ENCODE results near the gene CLSTN1. TPM values are rescaled to one million over a fixed set of nuclear protein-coding genes. Genes with fewer than 3 reads are reported as not detected.
A peak's percentile ranks its signal among the peaks of the same experiment; 100 is the strongest.

The CLSTN1 gene
- total and polyA plus RNA-seq, 2 of the 8 experiments (the other 6 are each of a cell fraction or from before 2014, with no cell fraction given), result 34.2 to 97.4 TPM

DNA sequence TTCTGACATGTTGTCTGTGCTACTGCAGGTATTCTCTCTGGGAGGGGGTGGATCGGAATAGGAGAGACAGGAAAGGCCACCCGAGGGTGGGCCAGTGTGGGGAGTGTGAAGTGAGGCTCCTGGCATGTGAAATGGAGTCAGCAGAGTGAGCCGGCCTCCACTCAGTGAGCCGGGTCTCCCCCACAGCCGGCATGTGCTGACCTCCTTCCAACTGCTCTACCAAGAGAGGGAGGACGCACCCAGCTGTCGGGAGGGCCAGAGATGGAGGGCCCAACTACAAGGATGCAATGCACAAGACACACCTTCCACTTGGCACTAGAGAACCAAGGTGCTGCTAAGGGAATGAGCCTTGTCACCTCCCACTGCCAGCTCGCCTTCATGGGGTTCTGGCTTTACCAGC, 28.2 kb upstream of the CLSTN1 start:
- H3K18ac ChIP-seq (ENCODE audit: extremely low read depth, low read length), result no peak overlapping the region; the same call in none of the 2 replicates
- H2BK15ac ChIP-seq (ENCODE audit: low read length), result no peak overlapping the region

More for the DNA sequence above, 28.2 kb upstream of the CLSTN1 start:
- no peak overlapping the region for H4K8ac ChIP-seq (ENCODE audit: extremely low read depth, insufficient read depth, low read length)
- POLR2A ChIA-PET (ENCODE audit: partially characterized antibody), result no interaction called here
- no peak overlapping the region for H3K56ac ChIP-seq (replicated peaks; ENCODE audit: insufficient read length, low read depth, low read length)
- no peak overlapping the region for H3K4me2 ChIP-seq (ENCODE audit: insufficient read depth in 1 of 2, low read depth in 2 of 2, low read length in 2 of 2)
- CTCF ChIA-PET (ENCODE audit: partially characterized antibody), result interaction anchor here (0.6 to 8.0 kb wide), 4 partner anchors 10 to 120 kb away, joined by 3 to 63 read pairs (median 16); no protein-coding TSS in a partner anchor
- H3K23me2 ChIP-seq (ENCODE audit: low read depth, low read length), result no peaks in the 10 kb centered on the region
- peaks cover 3 to 12% (median 8%) of the 10 kb centered on the region in 4 experiments for H3K4me1 ChIP-seq (replicated peaks in 1 of 4; ENCODE audit: control insufficient read depth in 3 of 4, insufficient read depth in 4 of 4, low read length in 3 of 4)
- H2BK12ac ChIP-seq (ENCODE audit: low read depth, low read length), result no peak overlapping the region
- no peak overlapping the region for H4K91ac ChIP-seq (replicated peaks; ENCODE audit: insufficient read length, low read length)
- H3K4ac ChIP-seq (replicated peaks; ENCODE audit: insufficient read length, low read depth, low read length), result no peak overlapping the region
- WGBS, 2 experiments (ENCODE audit: extremely low coverage in 1 of 2, insufficient coverage in 1 of 2, insufficient read length in 1 of 2, insufficient replicate concordance in 2 of 2, low coverage in 1 of 2, low lambda C conversion rate in 2 of 2, missing lambda C conversion rate in 1 of 2), result 90% methylated on average over 8 of the region's 8 CpGs; no CpG with 5 or more reads in 1 of the 2 experiments
- no peaks in the 10 kb centered on the region; a peak in 1 of 8 replicates for H3K36me3 ChIP-seq (ENCODE audit: control insufficient read depth in 2 of 4, insufficient read depth in 4 of 4, low read length in 3 of 4)
- H4K20me1 ChIP-seq (replicated peaks in 1 of 2; ENCODE audit: control insufficient read depth in 1 of 2, insufficient read depth in 2 of 2, low read length in 2 of 2), result peaks cover 0 to 3% of the 10 kb centered on the region in 2 experiments
- no peaks in the 10 kb centered on the region for H3K79me2 ChIP-seq (ENCODE audit: control insufficient read depth in 1 of 2, insufficient read depth in 2 of 2, low read length in 2 of 2)
- H4K5ac ChIP-seq (ENCODE audit: insufficient read length, low read depth, low read length), result no peak overlapping the region
- no peak overlapping the region for H3K4me3 ChIP-seq (ENCODE audit: extremely low read depth in 1 of 4, insufficient read depth in 2 of 4, low read depth in 3 of 4, low read length in 4 of 4)
- TF ChIP-seq KDM1A (IDR thresholded peaks at IDR 0.05; ENCODE audit: borderline replicate concordance, low read length) (no peak), HDAC2 (IDR thresholded peaks at IDR 0.05; ENCODE audit: borderline replicate concordance in 1 of 2, low read depth in 2 of 2, low read length in 2 of 2) (no peak), POLR2AphosphoS5 (IDR thresholded peaks at IDR 0.05; ENCODE audit: low read depth, low read length) (no peak), CHD2 (IDR thresholded peaks at IDR 0.05; ENCODE audit: low read length) (no peak)
- TF ChIP-seq, protein P1, sequence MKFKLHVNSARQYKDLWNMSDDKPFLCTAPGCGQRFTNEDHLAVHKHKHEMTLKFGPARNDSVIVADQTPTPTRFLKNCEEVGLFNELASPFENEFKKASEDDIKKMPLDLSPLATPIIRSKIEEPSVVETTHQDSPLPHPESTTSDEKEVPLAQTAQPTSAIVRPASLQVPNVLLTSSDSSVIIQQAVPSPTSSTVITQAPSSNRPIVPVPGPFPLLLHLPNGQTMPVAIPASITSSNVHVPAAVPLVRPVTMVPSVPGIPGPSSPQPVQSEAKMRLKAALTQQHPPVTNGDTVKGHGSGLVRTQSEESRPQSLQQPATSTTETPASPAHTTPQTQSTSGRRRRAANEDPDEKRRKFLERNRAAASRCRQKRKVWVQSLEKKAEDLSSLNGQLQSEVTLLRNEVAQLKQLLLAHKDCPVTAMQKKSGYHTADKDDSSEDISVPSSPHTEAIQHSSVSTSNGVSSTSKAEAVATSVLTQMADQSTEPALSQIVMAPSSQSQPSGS (IDR thresholded peaks at IDR 0.05; ENCODE audit: low read length), result no peak
- no peak overlapping the region for H2BK20ac ChIP-seq (ENCODE audit: low read length)
- no peak overlapping the region for H3K9ac ChIP-seq (replicated peaks in 1 of 4; ENCODE audit: extremely low read depth in 1 of 4, low read depth in 3 of 4, low read length in 3 of 4)
- no peaks in the 10 kb centered on the region for H3K79me1 ChIP-seq (ENCODE audit: low read depth, low read length)
- no peak overlapping the region for H2BK120ac ChIP-seq (replicated peaks; ENCODE audit: low read depth, low read length)
- H2BK5ac ChIP-seq (ENCODE audit: low read depth, low read length), result peak overlapping the region; percentile 16; the same call in 1 of the 2 replicates
- H2AFZ ChIP-seq (ENCODE audit: low read length), result no peak overlapping the region
- H2AK5ac ChIP-seq (ENCODE audit: low read depth, low read length), result 0 out of 2 replicates have a peak overlapping the region, but pooled peaks have one; percentile 60
- DNase-seq (ENCODE audit: low read depth in 1 of 2, low spot score in 2 of 2) (no peak), FAIRE-seq (no peak)
- H3K27me3 ChIP-seq (replicated peaks in 1 of 4; ENCODE audit: control insufficient read depth in 3 of 4, extremely low read depth in 1 of 4, insufficient read depth in 3 of 4, low read length in 3 of 4), result no peaks in the 10 kb centered on the region
- H3K23ac ChIP-seq (ENCODE audit: insufficient read length), result no peak overlapping the region
- H3K27ac ChIP-seq (ENCODE audit: low read depth, low read length), result no peak overlapping the region
- no peak overlapping the region for H3K14ac ChIP-seq (ENCODE audit: insufficient read length)
- no peaks in the 10 kb centered on the region for H3K9me3 ChIP-seq (ENCODE audit: insufficient read depth in 2 of 2, low read depth in 1 of 2, low read length in 1 of 2)

Data from H1 (cell line).